MCF 10A (cell line): ENCODE data around the gene ATPAF1. TPM values are rescaled to one million over a fixed set of nuclear protein-coding genes. Genes with fewer than 3 reads are reported as not detected.

Experiments
- Bru-seq: library from RNA; stranded (reverse); fragments of 400-500 nt; gene quantifications from one replicate; lab custom pipeline; 2021; lab: Mats Ljungman, UMichigan
- BruChase-seq, 2 experiments: library from RNA; stranded (reverse); fragments of 400-500 nt; gene quantifications; one replicate each; lab custom pipeline; 2021; lab: Mats Ljungman, UMichigan
- BruUV-seq: library from RNA; stranded (reverse); fragments of 400-500 nt; replicated peaks from 2 replicates; lab custom pipeline; 2021; lab: Mats Ljungman, UMichigan
- CTCF ChIA-PET: fragments of 300-600 bp; sonication (Branson Sonifier 250); formaldehyde crosslinking; extraction: SDS; loops from one replicate; lab custom pipeline; 2021; ENCODE audit warnings: antibody characterized with exemption, inconsistent platforms; lab: Yijun Ruan, JAX
- POLR2A ChIA-PET: fragments of 300-600, 350-650 bp; sonication (Branson Sonifier 250); formaldehyde crosslinking; extraction: SDS; loops from one replicate; lab custom pipeline; 2020; ENCODE audit warnings: antibody characterized with exemption, inconsistent platforms; lab: Yijun Ruan, JAX
- DNase-seq: peaks from one replicate; pipeline ENCODE4 v3.0.0-alpha.2; 2018; ENCODE audit not compliant: unreplicated experiment
- H3K27ac Mint-ChIP-seq: one replicate; pipeline ENCODE4 v1.8.0; 2022; ENCODE audit warnings: mild to moderate bottlenecking, low read depth, mixed read lengths; ENCODE audit not compliant: unreplicated experiment
- H3K27me3 Mint-ChIP-seq: one replicate; pipeline ENCODE4 v1.8.0; 2022; ENCODE audit warnings: mixed read lengths; ENCODE audit not compliant: insufficient read depth, unreplicated experiment
- H3K36me3 Mint-ChIP-seq: one replicate; pipeline ENCODE4 v1.8.0; 2022; ENCODE audit warnings: mild to moderate bottlenecking, moderate library complexity, mixed read lengths; ENCODE audit not compliant: insufficient read depth, unreplicated experiment
- H3K4me1 Mint-ChIP-seq: one replicate; pipeline ENCODE4 v1.8.0; 2022; ENCODE audit warnings: mixed read lengths; ENCODE audit not compliant: insufficient read depth, unreplicated experiment
- H3K4me3 Mint-ChIP-seq: one replicate; pipeline ENCODE4 v1.8.0; 2022; ENCODE audit warnings: mild to moderate bottlenecking, moderate library complexity, mixed read lengths; ENCODE audit not compliant: unreplicated experiment
- H3K9me3 Mint-ChIP-seq: one replicate; pipeline ENCODE4 v1.8.0; 2022; ENCODE audit warnings: mixed read lengths; ENCODE audit not compliant: unreplicated experiment
- CTCF ChIP-seq: fragments of 200-600 bp; IDR thresholded peaks from one replicate; pipeline ENCODE4 v1.8.0; 2022; ENCODE audit warnings: antibody characterized with exemption, mild to moderate bottlenecking; ENCODE audit not compliant: unreplicated experiment
- intact Hi-C: fragments of 100-400 bp; cut with micrococcal nuclease; formaldehyde crosslinking; loops from 2 replicates; pipeline ENCODE4 v1.14.1; 2022
- long read RNA-seq: library from polyadenylated mRNA; stranded (forward); transcript quantifications from one replicate; pipeline ENCODE4 v2.0.0, GENCODE V29; 2022
- total RNA-seq: library from RNA; stranded (reverse); gene quantifications from 2 replicates; pipeline ENCODE4 v1.2.3, GENCODE V29; 2022

The ATPAF1 gene
- 43.2 and 44.1 TPM in 2 replicates for total RNA-seq
- Bru-seq, nascent RNA = percentile 77 among the genes with signal in this experiment
- BruChase-seq, experiment 1, labeled RNA remaining after a 6-hour chase = percentile 76 among the genes with signal in this experiment
- percentile 78 among the genes with signal in this experiment for BruChase-seq, experiment 2, labeled RNA remaining after a 2-hour chase
- long read RNA-seq, full-length matches to known transcripts = 207 of 228 reads
- long read RNA-seq, partial matches to known transcripts = 0 of 228 reads
- long read RNA-seq, other reads (novel, unspliced or antisense) = 21 of 228 reads

- Mint-ChIP-seq H3K27me3 (no peaks in the 10 kb centered on the region), H3K27ac (peak within 1 kb of the TSS; percentile 54), H3K4me1 (peaks cover 14% of the 10 kb centered on the region), H3K4me3 (no peak within 1 kb of the TSS), H3K36me3 (peaks cover 28% of the 10 kb centered on the region), H3K9me3 (no peaks in the 10 kb centered on the region)
- DNase-seq = peak; percentile 35
- ChIA-PET POLR2A (interaction anchor here (0.6 to 3.7 kb wide), 15 partner anchors 10 to 1090 kb away, joined by 3 to 18 read pairs (median 4); partner anchors contain the start of genes EFCAB14, MKNK1 and MOB3C), CTCF (interaction anchor here (0.6 to 1.1 kb wide), 8 partner anchors 9 to 364 kb away, joined by 3 to 4 read pairs (median 3); no protein-coding TSS in a partner anchor)
- intact Hi-C loops = no loop called here
- no peak for TF ChIP-seq CTCF
- BruUV-seq = no TSS peak
Observed at GRCh38 chr1:46667782-46668760, at the start of gene ATPAF1. ATPAF1 (minus strand) TSS chr1:46668364; CDS start chr1:46668322, 42 bp downstream.

- Mint-ChIP-seq H3K4me1 (peaks cover 25% of the 10 kb centered on the region), H3K9me3 (no peaks in the 10 kb centered on the region), H3K4me3 (peak overlapping the region; percentile 82), H3K36me3 (peaks cover 40% of the 10 kb centered on the region), H3K27me3 (no peaks in the 10 kb centered on the region), H3K27ac (peak overlapping the region; percentile 90)
- ChIA-PET CTCF (interaction anchor here (0.6 to 1.9 kb wide), 3 partner anchors 8 to 274 kb away, joined by 3 to 5 read pairs (median 4); no protein-coding TSS in a partner anchor), POLR2A (interaction anchor here (1.0 to 3.9 kb wide), 6 partner anchors 15 to 316 kb away, joined by 3 to 18 read pairs (median 7); partner anchors contain the start of genes ATPAF1, MKNK1 and MOB3C)
- no TSS peak for BruUV-seq
- intact Hi-C loops = loop anchor here (2.0 kb wide), 1 partner anchor 161 kb away; no protein-coding TSS in a partner anchor
- no peak for DNase-seq
- TF ChIP-seq CTCF = no peak
Observed at GRCh38 chr1:46717654-46718053, 49.5 kb upstream of the ATPAF1 start.

- BruUV-seq = no TSS peak
- CTCF ChIA-PET = no interaction called here
- Mint-ChIP-seq H3K4me1 (peaks cover 25% of the 10 kb centered on the region), H3K9me3 (no peaks in the 10 kb centered on the region), H3K36me3 (peaks cover 58% of the 10 kb centered on the region), H3K27ac (no peak overlapping the region), H3K27me3 (no peaks in the 10 kb centered on the region), H3K4me3 (no peak overlapping the region)
- intact Hi-C loops = no loop called here
- POLR2A ChIA-PET = interaction anchor here (0.7 to 0.9 kb wide), 2 partner anchors 13 to 15 kb away, joined by 3 read pairs; no protein-coding TSS in a partner anchor
- DNase-seq = no peak
- TF ChIP-seq CTCF = no peak
Observed at GRCh38 chr1:46714976-46715375, 46.8 kb upstream of the ATPAF1 start.
